K562 (cell line): ENCODE results near the gene SLC4A2. TPM values are rescaled to one million over a fixed set of nuclear protein-coding genes. Genes with fewer than 3 reads are reported as not detected.

Experiments used
- CHD4 ChIP-seq: fragments of 200-600 bp; sonication (generic); IDR thresholded peaks from 3 replicates; pipeline ENCODE4 v1.6.1; 2012; ENCODE audit warnings: low read depth, mild to moderate bottlenecking, mixed read lengths, low read length, inconsistent platforms; ENCODE audit not compliant: insufficient read depth, insufficient replicate concordance, poor library complexity, severe bottlenecking
- EGR1 ChIP-seq: fragments of 450-650 bp; conservative IDR thresholded peaks from 2 replicates; pipeline ENCODE4 v1.6.1; 2017; ENCODE audit warnings: mild to moderate bottlenecking
- FOXA1 ChIP-seq: fragments of 450-650 bp; IDR thresholded peaks from 2 replicates; pipeline ENCODE4 v1.6.1; 2016; ENCODE audit warnings: mild to moderate bottlenecking, borderline replicate concordance
- GATAD2A ChIP-seq: fragments of 450-650 bp; IDR thresholded peaks from 2 replicates; pipeline ENCODE4 v1.6.1; 2017
- JUND ChIP-seq, 2 experiments: IDR thresholded peaks; 2 replicates in 1 of 2; 3 replicates in 1 of 2; pipeline ENCODE4 v1.6.1; 2011; ENCODE audit warnings: borderline replicate concordance in 2 of 2, low read depth in 2 of 2, low read length in 2 of 2, improper control_type of control experiment in 1 of 2, missing biosample characterization in 1 of 2, missing genetic modification characterization in 1 of 2, missing genetic modification reagents in 1 of 2
- NCOA4 ChIP-seq: fragments of 450-650 bp; IDR thresholded peaks from 2 replicates; pipeline ENCODE4 v1.6.1; 2018; ENCODE audit warnings: mild to moderate bottlenecking; ENCODE audit not compliant: partially characterized antibody
- SAP30 ChIP-seq: fragments of 200-600 bp; sonication (generic); IDR thresholded peaks from 2 replicates; pipeline ENCODE4 v1.6.1; 2012; ENCODE audit warnings: borderline replicate concordance, low read depth, mild to moderate bottlenecking, moderate library complexity, low read length, control low read depth, inconsistent platforms; ENCODE audit not compliant: insufficient read depth, poor library complexity, severe bottlenecking
- SRSF3 ChIP-seq: fragments of 200-400 bp; formaldehyde crosslinking; IDR thresholded peaks from 2 replicates; pipeline ENCODE4 v1.6.1; 2016; ENCODE audit warnings: mild to moderate bottlenecking, low read length, moderate library complexity; ENCODE audit not compliant: insufficient read depth
- YY1 ChIP-seq, 3 experiments: IDR thresholded peaks; 2 replicates each; pipeline ENCODE4 v1.6.1; 2011; ENCODE audit warnings: low read length in 2 of 3, mild to moderate bottlenecking in 2 of 3, moderate library complexity in 2 of 3, borderline replicate concordance in 1 of 3, control low read depth in 1 of 3, low read depth in 1 of 3; ENCODE audit not compliant: insufficient read depth in 3 of 3, insufficient replicate concordance in 2 of 3, control insufficient read depth in 1 of 3, insufficient read length in 1 of 3; ENCODE audit errors: extremely low read depth in 1 of 3
- polyA plus RNA-seq, 8 experiments: library from polyadenylated mRNA; depleted of rRNA in 4 of 8; stranded (reverse) in 5 of 8; unstranded in 3 of 8; fragments of >200 nt; fragmentation: Nextera tagmentation in 2 of 8; fragmentation: Illumina TruSeq in 1 of 8; extraction: Ambion mirVana in 2 of 8; extraction: Trizol in 1 of 8; gene quantifications; 2 replicates each; pipeline versions ENCODE4 v1.2.1 to v1.2.3, GENCODE V29; 2011 to 2014; ENCODE audit warnings: inconsistent platforms in 1 of 8, missing spikeins in 1 of 8
- total RNA-seq, 7 experiments: library from RNA; depleted of rRNA in 6 of 7; stranded (reverse); fragments of >200 nt in 6 of 7; fragmentation: Illumina TruSeq in 2 of 7; extraction: Trizol in 2 of 7; gene quantifications; 2 replicates each; pipeline versions ENCODE4 v1.2.1 to v1.2.3, GENCODE V29; 2011 to 2021; ENCODE audit warnings: low replicate concordance in 1 of 7
- TF ChIP-seq, protein P1 (sequence below): sonication (generic); formaldehyde crosslinking; IDR thresholded peaks from 2 replicates; pipeline ENCODE4 v1.9.0; 2022; ENCODE audit warnings: mild to moderate bottlenecking, missing genetic modification reagents
- TF ChIP-seq, protein P2 (sequence below): fragments of 450-650 bp; conservative IDR thresholded peaks from 2 replicates; pipeline ENCODE4 v1.6.1; 2016; ENCODE audit warnings: missing genetic modification characterization, low read depth, mild to moderate bottlenecking, control low read depth, missing compliant biosample characterization
- TF ChIP-seq, protein P3 (sequence below): fragments of 250-450 bp; sonication (Bioruptor Pico); IDR thresholded peaks from 2 replicates; pipeline ENCODE4 v1.5.0; 2021; ENCODE audit warnings: mild to moderate bottlenecking, moderate library complexity
- TF ChIP-seq, protein P4 (sequence below): fragments of 250-450 bp; sonication (Bioruptor Pico); IDR thresholded peaks from 2 replicates; pipeline ENCODE4 v1.9.0; 2021; ENCODE audit warnings: mild to moderate bottlenecking
- TF ChIP-seq, protein P5 (sequence below): fragments of 450-650 bp; IDR thresholded peaks from 2 replicates; pipeline ENCODE4 v1.6.1; 2017; ENCODE audit warnings: mild to moderate bottlenecking, moderate library complexity
- TF ChIP-seq, protein P6 (sequence below): IDR thresholded peaks from 2 replicates; pipeline ENCODE4 v1.6.1; 2016; ENCODE audit warnings: missing genetic modification characterization, missing compliant biosample characterization

The SLC4A2 gene
- total and polyA plus RNA-seq, 9 of the 15 experiments (the other 6 are each of a cell fraction or from before 2014, with no cell fraction given), result 11.4 to 375 (median 130) TPM

DNA sequence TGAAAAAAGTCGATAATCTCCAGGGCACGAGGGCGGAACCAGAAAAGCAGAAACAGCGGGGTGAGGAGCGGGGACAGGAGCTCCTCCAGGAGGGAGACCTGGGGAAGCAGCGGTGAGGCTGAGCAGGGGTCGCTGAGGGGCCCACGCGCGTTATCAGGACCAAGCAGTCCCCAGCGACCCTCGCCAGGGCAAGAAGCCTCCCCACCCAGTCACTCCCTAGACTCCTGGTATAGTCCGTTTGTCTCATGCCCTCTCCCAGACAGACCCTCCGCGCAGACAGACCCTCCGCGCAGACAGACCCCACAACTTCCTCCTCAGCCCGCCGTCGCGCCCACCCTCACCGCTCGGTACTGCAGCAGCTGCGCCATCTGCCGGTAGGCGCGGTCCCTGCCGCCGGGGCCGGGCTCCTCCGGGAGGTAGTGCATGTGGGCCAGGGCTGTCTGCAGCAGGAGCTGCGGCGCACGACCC is 41.4 kb upstream of the SLC4A2 start (continued):
- 0 out of 2 replicates have a peak, but pooled peaks have one; percentile 45 for TF ChIP-seq JUND (IDR thresholded peaks at IDR 0.05; ENCODE audit: borderline replicate concordance, low read depth, low read length)
- TF ChIP-seq JUND (tag; IDR thresholded peaks at IDR 0.05; ENCODE audit: borderline replicate concordance, low read depth, low read length), result peak; percentile 20; the same call in 1 of the 3 replicates
- TF ChIP-seq, protein P1, sequence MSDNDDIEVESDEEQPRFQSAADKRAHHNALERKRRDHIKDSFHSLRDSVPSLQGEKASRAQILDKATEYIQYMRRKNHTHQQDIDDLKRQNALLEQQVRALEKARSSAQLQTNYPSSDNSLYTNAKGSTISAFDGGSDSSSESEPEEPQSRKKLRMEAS (CRISPR knock-in tag), result peak; percentile 85; the same call in 1 of the 2 replicates
- no peak for TF ChIP-seq SRSF3
- TF ChIP-seq FOXA1, result no peak
- TF ChIP-seq, protein P2, sequence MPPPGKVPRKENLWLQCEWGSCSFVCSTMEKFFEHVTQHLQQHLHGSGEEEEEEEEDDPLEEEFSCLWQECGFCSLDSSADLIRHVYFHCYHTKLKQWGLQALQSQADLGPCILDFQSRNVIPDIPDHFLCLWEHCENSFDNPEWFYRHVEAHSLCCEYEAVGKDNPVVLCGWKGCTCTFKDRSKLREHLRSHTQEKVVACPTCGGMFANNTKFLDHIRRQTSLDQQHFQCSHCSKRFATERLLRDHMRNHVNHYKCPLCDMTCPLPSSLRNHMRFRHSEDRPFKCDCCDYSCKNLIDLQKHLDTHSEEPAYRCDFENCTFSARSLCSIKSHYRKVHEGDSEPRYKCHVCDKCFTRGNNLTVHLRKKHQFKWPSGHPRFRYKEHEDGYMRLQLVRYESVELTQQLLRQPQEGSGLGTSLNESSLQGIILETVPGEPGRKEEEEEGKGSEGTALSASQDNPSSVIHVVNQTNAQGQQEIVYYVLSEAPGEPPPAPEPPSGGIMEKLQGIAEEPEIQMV (tag), result no peak
- TF ChIP-seq, protein P3, sequence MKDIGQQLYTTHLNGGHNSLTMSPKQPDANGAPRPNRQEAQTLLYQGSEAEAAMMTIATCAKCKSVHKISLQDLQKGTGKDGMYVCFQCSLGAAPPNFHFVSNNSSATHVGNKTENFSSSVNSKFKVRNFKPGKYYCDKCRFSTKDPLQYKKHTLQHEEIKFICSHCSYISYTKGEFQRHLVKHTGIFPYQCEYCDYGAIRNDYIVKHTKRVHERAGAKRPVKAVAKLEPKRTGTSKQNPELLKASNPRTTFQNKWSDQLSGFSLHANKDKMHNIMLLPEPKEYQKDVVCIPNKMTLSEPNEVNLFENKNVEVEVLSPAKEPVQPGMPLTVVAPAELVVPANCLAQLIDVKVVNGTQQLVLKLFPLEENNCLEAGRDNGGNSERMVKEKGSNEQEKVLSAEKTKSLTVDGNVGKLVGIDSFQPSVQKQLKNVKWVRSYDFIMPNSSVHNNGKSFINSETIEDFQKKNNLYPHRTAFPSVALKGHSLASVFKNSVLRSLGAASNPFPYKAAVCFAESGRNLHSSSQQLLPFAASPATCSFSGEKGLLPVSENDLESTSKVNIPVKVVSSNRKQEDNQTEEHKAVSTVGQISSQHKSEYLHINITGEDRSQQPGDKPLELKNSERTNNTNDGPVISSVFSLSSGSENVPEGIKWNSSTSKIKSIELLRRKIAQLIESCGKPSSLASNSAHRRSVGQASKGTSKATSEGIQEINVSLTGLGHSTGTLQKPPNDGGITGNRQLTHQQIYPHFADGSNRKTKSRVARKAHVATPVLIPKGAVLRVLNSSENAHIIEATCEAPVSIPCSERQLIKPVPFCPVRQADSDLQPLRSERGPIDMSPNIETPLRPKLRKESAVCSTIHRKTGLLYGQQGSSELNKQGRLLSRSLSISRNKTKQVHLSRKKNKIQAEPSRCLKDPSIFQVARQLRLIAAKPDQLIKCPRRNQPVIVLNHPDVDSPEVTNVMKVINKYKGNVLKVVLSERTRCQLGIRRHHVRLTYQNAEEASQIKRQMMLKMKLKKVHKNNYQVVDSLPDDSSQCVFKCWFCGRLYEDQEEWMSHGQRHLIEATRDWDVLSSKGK, result no peak
- TF ChIP-seq SAP30, result no peak
- TF ChIP-seq NCOA4, result no peak
- TF ChIP-seq, protein P4, sequence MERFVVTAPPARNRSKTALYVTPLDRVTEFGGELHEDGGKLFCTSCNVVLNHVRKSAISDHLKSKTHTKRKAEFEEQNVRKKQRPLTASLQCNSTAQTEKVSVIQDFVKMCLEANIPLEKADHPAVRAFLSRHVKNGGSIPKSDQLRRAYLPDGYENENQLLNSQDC (CRISPR knock-in tag), result no peak
- TF ChIP-seq EGR1, result peak; percentile 65
- TF ChIP-seq, protein P5, sequence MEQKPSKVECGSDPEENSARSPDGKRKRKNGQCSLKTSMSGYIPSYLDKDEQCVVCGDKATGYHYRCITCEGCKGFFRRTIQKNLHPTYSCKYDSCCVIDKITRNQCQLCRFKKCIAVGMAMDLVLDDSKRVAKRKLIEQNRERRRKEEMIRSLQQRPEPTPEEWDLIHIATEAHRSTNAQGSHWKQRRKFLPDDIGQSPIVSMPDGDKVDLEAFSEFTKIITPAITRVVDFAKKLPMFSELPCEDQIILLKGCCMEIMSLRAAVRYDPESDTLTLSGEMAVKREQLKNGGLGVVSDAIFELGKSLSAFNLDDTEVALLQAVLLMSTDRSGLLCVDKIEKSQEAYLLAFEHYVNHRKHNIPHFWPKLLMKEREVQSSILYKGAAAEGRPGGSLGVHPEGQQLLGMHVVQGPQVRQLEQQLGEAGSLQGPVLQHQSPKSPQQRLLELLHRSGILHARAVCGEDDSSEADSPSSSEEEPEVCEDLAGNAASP, result no peak
- peak; percentile 79 for TF ChIP-seq CHD4
- TF ChIP-seq, protein P6, sequence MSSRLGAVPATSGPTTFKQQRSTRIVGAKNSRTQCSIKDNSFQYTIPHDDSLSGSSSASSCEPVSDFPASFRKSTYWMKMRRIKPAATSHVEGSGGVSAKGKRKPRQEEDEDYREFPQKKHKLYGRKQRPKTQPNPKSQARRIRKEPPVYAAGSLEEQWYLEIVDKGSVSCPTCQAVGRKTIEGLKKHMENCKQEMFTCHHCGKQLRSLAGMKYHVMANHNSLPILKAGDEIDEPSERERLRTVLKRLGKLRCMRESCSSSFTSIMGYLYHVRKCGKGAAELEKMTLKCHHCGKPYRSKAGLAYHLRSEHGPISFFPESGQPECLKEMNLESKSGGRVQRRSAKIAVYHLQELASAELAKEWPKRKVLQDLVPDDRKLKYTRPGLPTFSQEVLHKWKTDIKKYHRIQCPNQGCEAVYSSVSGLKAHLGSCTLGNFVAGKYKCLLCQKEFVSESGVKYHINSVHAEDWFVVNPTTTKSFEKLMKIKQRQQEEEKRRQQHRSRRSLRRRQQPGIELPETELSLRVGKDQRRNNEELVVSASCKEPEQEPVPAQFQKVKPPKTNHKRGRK (tag), result no peak
- peak; percentile 98 for TF ChIP-seq GATAD2A
- peak in 2 of 3 experiments; percentile 63 to 67 for TF ChIP-seq YY1 (IDR thresholded peaks at IDR 0.05; ENCODE audit: borderline replicate concordance in 1 of 3, control insufficient read depth in 1 of 3, extremely low read depth in 1 of 3, insufficient read depth in 3 of 3, insufficient read length in 1 of 3, insufficient replicate concordance in 2 of 3, low read depth in 1 of 3, low read length in 2 of 3)
